Keratinocyte (primary cell): ENCODE measurements around the gene PTPRZ1. TPM values are rescaled to one million over a fixed set of nuclear protein-coding genes. Genes with fewer than 3 reads are reported as not detected.

Experiments
- DNase-seq: peaks from one replicate; pipeline ENCODE4 v3.0.0-alpha.2; 2011; ENCODE audit warnings: low read depth, missing footprints, low spot score
- FAIRE-seq: peaks from 2 replicates; lab custom pipeline; 2011; peaks lifted over from hg19 to GRCh38; lab: Jason Lieb, UNC
- H2AFZ ChIP-seq: 2 replicates; pipeline ENCODE4 v1.6.0; 2012; ENCODE audit warnings: low read length, control low read depth, inconsistent platforms; ENCODE audit not compliant: control insufficient read depth
- H3K27ac ChIP-seq: 2 replicates; pipeline ENCODE4 v1.5.1; 2011; ENCODE audit warnings: low read length; ENCODE audit not compliant: control insufficient read depth, insufficient read depth
- H3K27me3 ChIP-seq: 3 replicates; pipeline ENCODE4 v1.6.0; 2011; ENCODE audit warnings: low read length; ENCODE audit not compliant: control insufficient read depth, insufficient read depth; ENCODE audit errors: extremely low read depth
- H3K36me3 ChIP-seq, 2 experiments: 2 replicates in 1 of 2; 3 replicates in 1 of 2; pipeline ENCODE4 v1.5.1; 2011; ENCODE audit warnings: low read length in 2 of 2, mild to moderate bottlenecking in 1 of 2; ENCODE audit not compliant: control insufficient read depth in 2 of 2, insufficient read depth in 2 of 2; ENCODE audit errors: extremely low read depth in 1 of 2
- H3K4me1 ChIP-seq: 3 replicates; pipeline ENCODE4 v1.5.1; 2011; ENCODE audit warnings: low read length; ENCODE audit not compliant: control insufficient read depth, insufficient read depth; ENCODE audit errors: extremely low read depth
- H3K4me2 ChIP-seq: 3 replicates; pipeline ENCODE4 v1.6.0; 2011; ENCODE audit warnings: low read depth, low read length; ENCODE audit not compliant: control insufficient read depth, insufficient read depth; ENCODE audit errors: extremely low read depth
- H3K4me3 ChIP-seq, 3 experiments: fragments of 200-600 bp in 1 of 3; sonication (generic) in 1 of 3; 2 replicates in 2 of 3; 3 replicates in 1 of 3; pipeline ENCODE4 v1.5.1; 2011 to 2016; ENCODE audit warnings: low read length in 3 of 3, mild to moderate bottlenecking in 3 of 3, control low read depth in 2 of 3, inconsistent platforms in 1 of 3, low read depth in 1 of 3, mixed read lengths in 1 of 3, mixed run types in 1 of 3, moderate library complexity in 1 of 3; ENCODE audit not compliant: control insufficient read depth in 2 of 3, insufficient read depth in 2 of 3; ENCODE audit errors: extremely low read depth in 1 of 3
- H3K79me2 ChIP-seq: 2 replicates; pipeline ENCODE4 v1.6.0; 2012; ENCODE audit warnings: low read length; ENCODE audit not compliant: control insufficient read depth, insufficient read depth
- H3K9ac ChIP-seq: 3 replicates; pipeline ENCODE4 v1.6.0; 2011; ENCODE audit warnings: low read length; ENCODE audit not compliant: control insufficient read depth, insufficient read depth; ENCODE audit errors: extremely low read depth
- H3K9me1 ChIP-seq: 3 replicates; pipeline ENCODE4 v1.6.0; 2011; ENCODE audit warnings: low read length; ENCODE audit not compliant: control insufficient read depth, insufficient read depth; ENCODE audit errors: extremely low read depth
- H3K9me3 ChIP-seq: 2 replicates; pipeline ENCODE4 v1.5.1; 2012; ENCODE audit warnings: low read depth, low read length; ENCODE audit not compliant: control insufficient read depth
- H4K20me1 ChIP-seq: 3 replicates; pipeline ENCODE4 v1.6.0; 2011; ENCODE audit warnings: low read length; ENCODE audit not compliant: control insufficient read depth, insufficient read depth; ENCODE audit errors: extremely low read depth
- CTCF ChIP-seq, 3 experiments: IDR thresholded peaks in 1 of 3; conservative IDR thresholded peaks in 1 of 3; optimal IDR thresholded peaks in 1 of 3; 2 replicates in 2 of 3; 3 replicates in 1 of 3; pipeline versions ENCODE3 to v1.5.1; 2011; ENCODE audit warnings: low read length in 3 of 3, mild to moderate bottlenecking in 3 of 3, moderate library complexity in 2 of 3, control low read depth in 1 of 3, inconsistent platforms in 1 of 3; ENCODE audit not compliant: insufficient read depth in 2 of 3; ENCODE audit errors: extremely low read depth in 1 of 3
- EZH2 ChIP-seq: IDR thresholded peaks from one replicate; pipeline ENCODE4 v1.6.1; 2012; ENCODE audit warnings: inconsistent platforms, mild to moderate bottlenecking, low read length, moderate library complexity
- dilution Hi-C: fragments of 300-500 bp; cut with MboI; formaldehyde crosslinking; loops from one replicate; pipeline ENCODE4 v1.7.0; 2020; ENCODE audit warnings: low sequenced_read_pairs; ENCODE audit not compliant: extremely low pct_ligation_motif_present
- polyA plus RNA-seq, 5 experiments: library from polyadenylated mRNA; depleted of rRNA in 3 of 5; stranded (reverse) in 3 of 5; stranded (forward) in 1 of 5; unstranded in 1 of 5; fragments of >200 nt; gene quantifications; 1 replicate in 1 of 5; 2 replicates in 3 of 5; 3 replicates in 1 of 5; pipeline versions ENCODE4 v1.2.1 to v1.2.3, GENCODE V29; 2011 to 2012; ENCODE audit warnings: missing spikeins in 2 of 5, low read depth in 1 of 5, low replicate concordance in 1 of 5

The PTPRZ1 gene
- polyA plus RNA-seq, 1 donor (not counting 4 experiments of a cell fraction or from before 2014, with no cell fraction given) = 58.3 TPM

- DNase-seq (no peak), FAIRE-seq (no peak)
- TF ChIP-seq CTCF (optimal IDR thresholded peaks at IDR 0.05 in 1 of 3, IDR thresholded peaks at IDR 0.05 in 1 of 3, conservative IDR thresholded peaks at IDR 0.05 in 1 of 3; ENCODE audit: extremely low read depth in 1 of 3, insufficient read depth in 2 of 3, low read length in 3 of 3) = no peak
- TF ChIP-seq EZH2 = no peak
- no peaks in the 10 kb centered on the region for H3K79me2 ChIP-seq
- dilution Hi-C loops = no loop called here
- no peak overlapping the region for H3K9ac ChIP-seq
- H4K20me1 ChIP-seq = no peaks in the 10 kb centered on the region
- no peak overlapping the region for H3K4me3 ChIP-seq
- H3K36me3 ChIP-seq = no peaks in the 10 kb centered on the region
- H2AFZ ChIP-seq = no peak overlapping the region
- H3K9me3 ChIP-seq = no peaks in the 10 kb centered on the region
- no peaks in the 10 kb centered on the region for H3K9me1 ChIP-seq
- no peak overlapping the region for H3K27ac ChIP-seq
- no peaks in the 10 kb centered on the region for H3K27me3 ChIP-seq
- no peak overlapping the region for H3K4me2 ChIP-seq
- H3K4me1 ChIP-seq = no peaks in the 10 kb centered on the region
Observed at GRCh38 chr7:121853307-121853706, 19.7 kb upstream of the PTPRZ1 start.

GRCh38 chr7:121860953-121861352, 12.0 kb upstream of the PTPRZ1 start:
- Histone ChIP-seq H3K27ac (no peak overlapping the region), H3K4me2 (no peak overlapping the region), H2AFZ (no peak overlapping the region), H3K79me2 (no peaks in the 10 kb centered on the region), H3K4me1 (no peaks in the 10 kb centered on the region), H3K36me3 (no peaks in the 10 kb centered on the region), H4K20me1 (no peaks in the 10 kb centered on the region), H3K9me3 (no peaks in the 10 kb centered on the region), H3K4me3 (no peak overlapping the region), H3K9ac (no peak overlapping the region), H3K9me1 (no peaks in the 10 kb centered on the region), H3K27me3 (no peaks in the 10 kb centered on the region)
- dilution Hi-C loops = no loop called here
- TF ChIP-seq CTCF (optimal IDR thresholded peaks at IDR 0.05 in 1 of 3, IDR thresholded peaks at IDR 0.05 in 1 of 3, conservative IDR thresholded peaks at IDR 0.05 in 1 of 3; ENCODE audit: extremely low read depth in 1 of 3, insufficient read depth in 2 of 3, low read length in 3 of 3) (no peak), EZH2 (no peak)
- DNase-seq = no peak
- FAIRE-seq = no peak
